ENCODE measurements around the gene GID8.

DNA sequence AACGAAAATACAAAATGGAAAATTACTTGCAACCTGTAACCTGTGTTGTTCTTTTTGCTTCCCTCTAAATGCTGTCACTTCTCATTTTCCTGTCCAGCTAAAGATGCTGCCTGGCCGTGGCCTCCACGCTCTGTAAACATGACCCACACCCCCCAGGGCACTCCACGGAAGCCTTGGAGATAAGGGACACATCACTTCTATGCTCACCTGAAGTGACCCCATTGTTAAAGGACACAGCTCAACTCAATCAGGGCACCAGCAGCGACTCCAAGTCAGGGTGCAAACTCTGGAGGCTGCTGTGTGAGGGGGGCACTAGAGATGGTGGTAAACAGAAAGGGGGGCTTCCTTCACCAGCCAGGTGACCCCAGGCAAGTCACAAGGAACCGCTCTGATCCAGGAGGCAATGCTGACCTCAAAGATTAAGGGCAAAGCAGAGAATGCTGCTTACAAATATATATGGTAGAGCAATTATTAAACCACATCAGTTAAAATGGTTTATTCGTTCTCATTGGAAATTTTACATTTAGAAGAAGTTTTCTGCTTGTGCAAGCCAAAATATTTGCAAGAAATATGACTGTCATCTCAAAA is 24.8 kb upstream of the GID8 start:
- no peak for TF ChIP-seq CTCF (IDR thresholded peaks at IDR 0.05)
- TF ChIP-seq POLR2AphosphoS5 (IDR thresholded peaks at IDR 0.05), result no peak
- no peak for TF ChIP-seq POLR2A (IDR thresholded peaks at IDR 0.05)
- TF ChIP-seq EP300 (IDR thresholded peaks at IDR 0.05), result no peak
